GM18508 (cell line): ENCODE data around the gene ALDH3B1.

Experiments used
- ATAC-seq: cut with Tn5 transposase; IDR thresholded peaks from one replicate; pipeline ENCODE4 v1.9.1; 2021; ENCODE audit warnings: moderate number of reproducible peaks; ENCODE audit not compliant: insufficient read depth, unreplicated experiment

Gene ALDH3B1

GRCh38 chr11:68041617-68042218, 31.6 kb downstream of the ALDH3B1 start:
- ATAC-seq: no peak

GRCh38 chr11:68042219-68043028, 32.3 kb downstream of the ALDH3B1 start:
- ATAC-seq: no peak

GRCh38 chr11:68043029-68043348, 32.9 kb downstream of the ALDH3B1 start:
- ATAC-seq: no peak

GRCh38 chr11:68043349-68044144, 33.4 kb downstream of the ALDH3B1 start:
- no peak for ATAC-seq

- no peak for ATAC-seq
Measured at GRCh38 chr11:68044145-68044813, 34.2 kb downstream of the ALDH3B1 start.

GRCh38 chr11:68044898-68045351, 34.8 kb downstream of the ALDH3B1 start:
- no peak for ATAC-seq

- no peak for ATAC-seq
Measured at GRCh38 chr11:68047437-68048290, 37.5 kb downstream of the ALDH3B1 start.

GRCh38 chr11:68048681-68049508, 38.8 kb downstream of the ALDH3B1 start:
- ATAC-seq: no peak

GRCh38 chr11:68049509-68050370, 39.6 kb downstream of the ALDH3B1 start:
- no peak for ATAC-seq

GRCh38 chr11:68050371-68050841, 40.3 kb downstream of the ALDH3B1 start:
- ATAC-seq: no peak

GRCh38 chr11:68051191-68052136, 41.3 kb downstream of the ALDH3B1 start:
- ATAC-seq: no peak

- ATAC-seq: no peak
Measured at GRCh38 chr11:68052137-68052873, 42.2 kb downstream of the ALDH3B1 start.

GRCh38 chr11:68053117-68053516, 43.0 kb downstream of the ALDH3B1 start:
- no peak for ATAC-seq

GRCh38 chr11:68053981-68054812, 44.1 kb downstream of the ALDH3B1 start:
- ATAC-seq: no peak
